Activated naive CD4-positive, alpha-beta T cell treated with anti-CD3 and anti-CD28 coated beads, Interleukin-2, amount 50 U/mL, for 72 hours (primary cell): ENCODE data around the gene PVR. TPM values are rescaled to one million over a fixed set of nuclear protein-coding genes. Genes with fewer than 3 reads are reported as not detected.
A peak's percentile ranks its signal among the peaks of the same experiment; 100 is the strongest.
"Not testable (repeated sequence)": the region's sequence is repeated elsewhere in the genome, so short reads cannot be mapped to it uniquely, and the experiment has no call there.

Experiments used
- ATAC-seq, 2 donors: fragments of 150-1000 bp; cut with Tn5 transposase; 2 replicates each; pipeline ENCODE4 v1.10.0; 2021; ENCODE audit warnings: mild to moderate bottlenecking in 2 of 2, moderate library complexity in 2 of 2
- DNase-seq, 2 donors: peaks; one replicate each; pipeline ENCODE4 v3.0.0; 2021 to 2022; ENCODE audit warnings: low spot score in 2 of 2
- H3K27ac Mint-ChIP-seq, 2 donors: one replicate each; pipeline ENCODE4 v1.8.0; 2022; ENCODE audit warnings: mild to moderate bottlenecking in 2 of 2, mixed read lengths in 2 of 2
- H3K36me3 Mint-ChIP-seq, 2 donors: one replicate each; pipeline ENCODE4 v1.8.0; 2022; ENCODE audit warnings: mixed read lengths in 2 of 2
- H3K9me3 Mint-ChIP-seq, 2 donors: one replicate each; pipeline ENCODE4 v1.8.0; 2022; ENCODE audit warnings: mixed read lengths in 2 of 2
- total RNA-seq, 2 donors: library from RNA; stranded (reverse); gene quantifications; one replicate each; pipeline ENCODE4 v1.2.3, GENCODE V29; 2022

Gene PVR
- total RNA-seq, 2 donors from 2014 or later, result 18.2 to 23.4 TPM

GRCh38 chr19:44613295-44614178 is 30.2 kb upstream of the PVR start, which contains the start of gene IGSF23:
TSS of gene IGSF23 (plus strand) at chr19:44613563. CDS start at chr19:44613646, 83 bp downstream.
- ATAC-seq (no peak), DNase-seq (no peak)
- no peaks in the 10 kb centered on the region for H3K36me3 Mint-ChIP-seq
- no peaks in the 10 kb centered on the region for H3K9me3 Mint-ChIP-seq
- no peak within 1 kb of the TSS for H3K27ac Mint-ChIP-seq

- H3K9me3 Mint-ChIP-seq, result no peaks in the 10 kb centered on the region
- ATAC-seq, result no peak
Observed at GRCh38 chr19:44614313-44614712, 29.4 kb upstream of the PVR start.

GRCh38 chr19:44615863-44616247 is 27.9 kb upstream of the PVR start:
- no peaks in the 10 kb centered on the region for H3K36me3 Mint-ChIP-seq
- DNase-seq, result no peak
- H3K27ac Mint-ChIP-seq, result no peak overlapping the region
- no peak for ATAC-seq
- no peaks in the 10 kb centered on the region for H3K9me3 Mint-ChIP-seq

More at GRCh38 chr19:44614313-44614712, 29.4 kb upstream of the PVR start:
- Mint-ChIP-seq H3K36me3 (no peaks in the 10 kb centered on the region), H3K27ac (no peak overlapping the region)
- no peak for DNase-seq

GRCh38 chr19:44617110-44617880 is 26.4 kb upstream of the PVR start:
- Mint-ChIP-seq H3K9me3 (no peaks in the 10 kb centered on the region), H3K36me3 (no peaks in the 10 kb centered on the region), H3K27ac (no peak overlapping the region)
- DNase-seq (no peak), ATAC-seq (no peak)

- H3K27ac Mint-ChIP-seq, result no peak overlapping the region
- no peaks in the 10 kb centered on the region for H3K9me3 Mint-ChIP-seq
- DNase-seq (no peak), ATAC-seq (no peak)
- no peaks in the 10 kb centered on the region for H3K36me3 Mint-ChIP-seq
Observed at GRCh38 chr19:44618640-44619357, 24.9 kb upstream of the PVR start.

- DNase-seq, result no peak
- no peaks in the 10 kb centered on the region for H3K36me3 Mint-ChIP-seq
- no peaks in the 10 kb centered on the region for H3K9me3 Mint-ChIP-seq
- no peak for ATAC-seq
- H3K27ac Mint-ChIP-seq, result no peak overlapping the region
Observed at GRCh38 chr19:44620667-44621066, 23.0 kb upstream of the PVR start.

- no peak for ATAC-seq
- no peaks in the 10 kb centered on the region for H3K9me3 Mint-ChIP-seq
- no peak overlapping the region for H3K27ac Mint-ChIP-seq
- H3K36me3 Mint-ChIP-seq, result no peaks in the 10 kb centered on the region
- DNase-seq, result no peak
Observed at GRCh38 chr19:44621367-44621766, 22.3 kb upstream of the PVR start.

GRCh38 chr19:44623080-44623479 is 20.6 kb upstream of the PVR start:
- DNase-seq (no peak), ATAC-seq (no peak)
- Mint-ChIP-seq H3K9me3 (no peaks in the 10 kb centered on the region), H3K36me3 (no peaks in the 10 kb centered on the region), H3K27ac (no peak overlapping the region)

- Mint-ChIP-seq H3K36me3 (no peaks in the 10 kb centered on the region), H3K27ac (no peak overlapping the region), H3K9me3 (no peaks in the 10 kb centered on the region)
- ATAC-seq, result no peak
- DNase-seq, result no peak
Observed at GRCh38 chr19:44623626-44624025, 20.1 kb upstream of the PVR start.

GRCh38 chr19:44624840-44625354 is 18.8 kb upstream of the PVR start:
- Mint-ChIP-seq H3K36me3 (no peaks in the 10 kb centered on the region), H3K27ac (no peak overlapping the region)
- no peak for ATAC-seq

GRCh38 chr19:44625637-44626036 is 18.1 kb upstream of the PVR start:
- DNase-seq, ATAC-seq, H3K36me3 Mint-ChIP-seq, H3K9me3 Mint-ChIP-seq, H3K27ac Mint-ChIP-seq: not testable (repeated sequence)

More at GRCh38 chr19:44624840-44625354, 18.8 kb upstream of the PVR start:
- no peaks in the 10 kb centered on the region for H3K9me3 Mint-ChIP-seq
- DNase-seq, result no peak

GRCh38 chr19:44626048-44626624 is 17.6 kb upstream of the PVR start:
- ATAC-seq, result no peak
- Mint-ChIP-seq H3K36me3 (no peaks in the 10 kb centered on the region), H3K27ac (no peak overlapping the region), H3K9me3 (no peaks in the 10 kb centered on the region)
- no peak for DNase-seq

- H3K27ac Mint-ChIP-seq, result no peak overlapping the region
- H3K9me3 Mint-ChIP-seq, result no peaks in the 10 kb centered on the region
- H3K36me3 Mint-ChIP-seq, result no peaks in the 10 kb centered on the region
- DNase-seq (no peak), ATAC-seq (no peak)
Observed at GRCh38 chr19:44627631-44628030, 16.1 kb upstream of the PVR start.

- ATAC-seq (no peak), DNase-seq (no peak)
- Mint-ChIP-seq H3K27ac (peak overlapping the region in 1 of 2 donors; percentile 47), H3K9me3 (no peaks in the 10 kb centered on the region), H3K36me3 (no peaks in the 10 kb centered on the region)
Observed at GRCh38 chr19:44628793-44629192, 14.9 kb upstream of the PVR start.

- not testable (repeated sequence) for H3K36me3 Mint-ChIP-seq, H3K27ac Mint-ChIP-seq, ATAC-seq, H3K9me3 Mint-ChIP-seq, DNase-seq
Observed at GRCh38 chr19:44631611-44632010, 12.1 kb upstream of the PVR start.

- not testable (repeated sequence) for H3K27ac Mint-ChIP-seq, DNase-seq
Observed at GRCh38 chr19:44634058-44634457, 9.7 kb upstream of the PVR start.

More at GRCh38 chr19:44634058-44634457, 9.7 kb upstream of the PVR start:
- not testable (repeated sequence) for H3K9me3 Mint-ChIP-seq, H3K36me3 Mint-ChIP-seq, ATAC-seq
